ENCODE results near the gene PLPPR3. TPM values are rescaled to one million over a fixed set of nuclear protein-coding genes. Genes with fewer than 3 reads are reported as not detected.

Gene PLPPR3
- total RNA-seq, 1 donor from 2014 or later = not detected

DNA sequence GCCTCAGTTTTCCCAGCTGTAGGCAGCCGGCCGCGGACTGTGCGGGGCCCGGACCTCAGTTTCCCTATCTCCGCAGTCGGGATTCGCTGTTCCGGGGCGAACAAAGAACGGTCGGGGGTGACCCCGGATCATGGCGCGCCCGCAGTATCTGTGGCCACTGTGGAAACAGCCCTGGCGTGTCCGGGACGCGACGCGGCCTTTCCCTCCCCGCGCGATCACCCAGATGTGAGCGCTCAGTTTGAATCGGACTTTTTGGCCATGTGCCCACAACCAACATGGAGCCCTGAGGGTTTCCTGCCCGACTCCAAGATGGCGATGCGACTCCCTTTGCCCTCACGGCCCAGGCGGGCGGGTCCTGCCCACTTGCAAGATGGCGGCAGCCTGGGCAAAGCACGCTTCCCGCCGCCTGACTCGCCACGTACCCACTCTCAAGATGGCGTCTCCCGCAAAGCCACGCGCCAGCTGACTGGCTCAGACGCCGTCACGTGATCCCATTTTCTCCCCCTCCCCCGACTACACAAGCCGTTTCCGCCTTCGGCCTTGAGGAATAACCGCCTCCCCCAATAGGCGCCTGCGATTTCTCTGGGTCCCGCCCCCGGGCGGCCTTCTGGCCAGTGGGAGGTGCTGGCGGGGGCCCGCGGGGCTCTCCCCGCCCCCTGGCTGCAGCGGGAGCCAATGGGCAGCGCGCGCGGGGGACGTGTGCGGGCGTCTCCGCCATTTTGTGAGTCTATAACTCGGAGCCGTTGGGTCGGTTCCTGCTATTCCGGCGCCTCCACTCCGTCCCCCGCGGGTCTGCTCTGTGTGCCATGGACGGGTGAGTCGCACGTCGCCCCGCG lies 24.8 kb downstream of the PLPPR3 start, which contains the start of gene PTBP1:
Gene PTBP1 (plus strand): TSS at position 761 of the 836 bp plus-strand sequence. CDS start 46 bp downstream, at position 807.
- intact Hi-C loops (cut with micrococcal nuclease) = loop anchor here (1.0 to 5.0 kb wide), 13 partner anchors 66 to 1300 kb away; partner anchors contain the start of genes BSG, CIRBP, IZUMO4 and MOB3A

GRCh38 chr19:795691-796581 lies 25.8 kb downstream of the PLPPR3 start:
- intact Hi-C loops (cut with micrococcal nuclease) = loop anchor here (2.0 to 5.0 kb wide), 6 partner anchors 67 to 1301 kb away; partner anchors contain the start of genes IZUMO4, MOB3A, RNU6-2 and TMEM259

GRCh38 chr19:795073-795611 lies 26.6 kb downstream of the PLPPR3 start:
- intact Hi-C loops (cut with micrococcal nuclease) = loop anchor here (5.0 kb wide), 2 partner anchors 112 to 1302 kb away; partner anchors contain the start of genes IZUMO4 and MOB3A

- intact Hi-C loops (cut with micrococcal nuclease) = no loop called here
Observed at GRCh38 chr19:793806-794205, 27.9 kb downstream of the PLPPR3 start.

DNA sequence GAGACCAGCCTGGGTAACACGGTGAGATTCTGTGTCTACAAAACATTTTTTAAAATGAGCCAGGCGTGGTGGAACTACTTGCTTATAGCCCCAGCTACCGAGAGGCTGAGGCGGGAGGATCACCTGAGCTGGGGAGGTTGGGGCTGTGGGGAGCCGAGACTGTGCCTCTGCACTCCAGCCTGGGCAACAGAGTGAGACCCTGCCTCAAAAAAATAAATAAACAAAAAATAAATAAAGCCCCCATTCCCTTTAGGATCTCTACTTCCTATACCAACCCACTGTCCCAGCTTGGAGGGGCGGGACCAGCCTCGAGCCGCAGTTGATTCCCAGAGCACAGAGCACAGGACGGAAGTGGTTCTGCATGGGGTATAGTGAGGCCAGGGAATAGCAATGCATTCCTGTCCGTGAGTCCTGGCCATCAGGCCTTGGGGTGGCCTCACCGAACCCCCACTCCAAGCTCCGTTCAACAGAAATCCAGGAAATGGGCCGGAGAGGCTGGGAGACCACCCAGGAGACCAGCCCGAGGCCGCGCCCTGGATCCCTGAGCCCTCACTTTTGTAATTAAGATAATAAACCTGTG lies 29.4 kb downstream of the PLPPR3 start:
- intact Hi-C loops (cut with micrococcal nuclease) = no loop called here

DNA sequence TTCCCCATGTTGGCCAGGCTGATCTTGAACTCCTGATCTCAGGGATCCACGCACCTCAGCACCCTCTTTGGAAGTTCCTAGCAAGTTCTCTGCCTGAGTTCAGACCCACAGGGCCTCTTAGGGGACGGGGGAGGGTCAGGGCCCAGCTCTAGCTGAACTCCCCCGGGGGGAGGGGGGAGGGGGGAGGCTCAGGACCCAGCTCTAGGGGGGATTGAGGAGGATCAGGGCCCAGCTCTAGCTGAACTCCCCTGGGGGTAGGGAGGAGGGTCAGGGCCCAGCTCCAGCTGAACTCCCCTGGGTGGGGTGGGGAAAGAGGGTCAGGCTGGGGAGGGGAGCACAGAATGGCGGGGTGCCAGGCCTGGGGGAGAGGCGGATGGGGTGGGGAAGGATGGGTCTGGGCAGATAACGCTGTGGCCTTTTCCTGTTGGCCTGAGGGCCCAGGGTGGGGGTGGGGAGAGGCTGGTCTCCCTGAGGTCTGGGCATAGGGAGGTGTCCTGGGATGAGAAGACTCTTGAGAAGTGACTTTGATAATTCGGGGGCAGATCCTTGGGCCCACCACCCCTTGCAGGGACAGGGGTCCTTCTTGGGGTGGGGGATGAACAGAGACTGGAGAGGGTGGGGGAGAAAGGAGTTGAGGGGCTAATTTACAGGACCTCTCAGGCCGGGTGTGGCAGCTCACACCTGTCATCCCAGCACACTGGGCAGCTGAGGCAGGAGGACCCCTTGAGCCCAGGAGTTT lies 30.0 kb downstream of the PLPPR3 start:
- intact Hi-C loops (cut with micrococcal nuclease) = no loop called here

DNA sequence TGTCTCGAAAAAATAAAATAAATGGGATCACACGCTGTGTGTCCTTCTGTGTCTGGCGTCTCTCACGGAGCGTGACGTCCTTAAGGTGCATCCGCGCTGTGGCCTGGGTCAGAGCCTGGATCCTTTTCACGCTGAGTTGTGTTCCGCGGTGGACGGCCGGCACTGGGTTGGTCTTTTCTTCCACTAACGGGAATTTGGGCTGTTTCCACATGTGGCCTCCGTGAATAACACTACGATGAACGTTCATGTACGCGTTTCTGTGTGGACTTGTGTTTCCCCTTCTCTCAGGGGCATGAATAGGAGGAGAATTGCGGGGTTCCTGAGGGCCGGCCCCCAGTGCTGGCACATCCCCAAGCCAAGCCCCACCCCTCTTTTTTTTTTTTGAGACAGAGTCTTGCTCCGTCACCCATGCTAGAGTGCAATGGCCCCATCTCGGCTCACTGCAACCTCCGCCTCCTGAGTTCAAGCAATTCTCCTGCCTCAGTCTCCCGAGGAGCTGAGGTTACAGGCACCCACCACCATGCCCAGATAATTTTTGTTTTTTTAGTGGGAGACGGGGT lies 30.7 kb downstream of the PLPPR3 start:
- intact Hi-C loops (cut with micrococcal nuclease) = no loop called here

GRCh38 chr19:789701-790060 lies 32.1 kb downstream of the PLPPR3 start:
- intact Hi-C loops (cut with micrococcal nuclease) = no loop called here

- intact Hi-C loops (cut with micrococcal nuclease) = no loop called here
Observed at GRCh38 chr19:788983-789700, 32.6 kb downstream of the PLPPR3 start.

- intact Hi-C loops (cut with micrococcal nuclease) = no loop called here
Observed at GRCh38 chr19:788686-788982, 33.1 kb downstream of the PLPPR3 start.

DNA sequence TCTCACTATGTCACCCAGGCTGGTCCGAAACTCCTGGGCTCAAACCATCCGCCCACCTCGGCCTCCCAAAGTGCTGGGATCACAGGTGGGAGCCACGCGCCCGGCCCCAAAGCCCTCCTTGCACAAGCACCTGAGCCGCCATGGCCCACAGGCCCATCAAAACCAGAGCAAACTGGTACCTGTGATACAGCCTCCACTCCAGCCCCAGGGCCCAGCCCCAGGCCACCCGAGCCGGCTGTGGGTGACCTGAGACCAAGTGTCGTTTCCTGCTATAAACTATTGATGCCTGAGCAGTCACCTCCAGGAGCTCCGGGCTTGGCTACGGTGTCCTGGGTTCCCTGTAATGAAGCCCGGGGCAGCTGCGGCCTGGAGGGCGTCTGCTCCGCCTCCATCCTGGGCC lies 34.2 kb downstream of the PLPPR3 start:
- intact Hi-C loops (cut with micrococcal nuclease) = no loop called here

GRCh38 chr19:784541-784940 lies 37.2 kb downstream of the PLPPR3 start:
- intact Hi-C loops (cut with micrococcal nuclease) = no loop called here

GRCh38 chr19:782878-783668 lies 38.7 kb downstream of the PLPPR3 start:
- intact Hi-C loops (cut with micrococcal nuclease) = no loop called here

DNA sequence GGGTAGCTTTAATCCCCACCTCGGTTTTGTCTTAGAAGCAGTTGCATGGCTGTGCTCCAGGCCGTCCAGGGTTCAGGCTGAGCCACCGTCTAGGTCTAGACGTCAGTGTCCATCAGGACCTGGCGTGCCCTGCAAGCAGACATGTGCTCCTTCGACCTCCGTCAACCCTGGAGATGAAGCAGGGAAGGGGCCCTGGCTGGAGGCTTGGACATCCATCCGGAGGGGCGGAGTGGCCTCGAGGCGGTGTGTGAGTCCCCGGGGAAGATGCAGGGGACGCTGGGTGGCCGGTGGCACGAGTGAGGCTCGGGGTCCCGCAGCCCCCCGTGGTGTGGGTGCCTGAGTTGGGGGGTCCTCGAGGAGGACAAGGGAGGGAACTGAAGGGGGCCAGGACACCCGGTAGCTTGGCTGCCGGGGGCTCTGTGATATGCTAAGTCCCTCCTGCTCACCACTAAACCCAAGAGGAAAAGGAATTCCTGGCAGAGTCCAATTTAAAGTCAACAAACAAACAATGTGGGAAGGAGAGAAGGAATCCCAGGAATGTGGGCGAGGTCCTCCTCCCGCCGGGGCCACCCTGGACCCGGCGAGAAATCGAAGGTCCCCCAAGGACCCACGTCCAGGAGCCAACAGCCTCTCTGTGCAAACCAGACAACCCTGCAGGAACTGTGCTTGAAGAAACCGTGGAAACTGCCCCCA lies 39.4 kb downstream of the PLPPR3 start:
- intact Hi-C loops (cut with micrococcal nuclease) = no loop called here

DNA sequence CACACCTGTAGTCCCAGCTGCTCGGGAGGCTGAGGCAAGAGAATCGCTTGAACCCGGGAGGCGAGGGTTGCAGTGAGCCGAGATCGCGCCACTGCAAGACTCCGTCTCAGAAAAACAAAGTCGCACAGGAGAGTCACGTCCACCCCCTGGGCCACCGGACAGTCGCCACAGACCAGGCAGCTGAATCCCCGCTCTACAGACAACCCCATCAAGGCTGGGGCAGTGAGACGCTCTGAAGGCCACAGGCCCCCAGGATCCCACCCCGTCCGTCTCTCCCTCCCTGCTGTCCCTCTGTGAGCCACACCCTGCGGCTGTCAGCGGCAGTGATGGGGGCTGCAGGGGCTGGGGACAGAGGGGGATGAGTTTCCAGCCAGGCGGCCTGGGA lies 40.0 kb downstream of the PLPPR3 start:
- intact Hi-C loops (cut with micrococcal nuclease) = no loop called here

DNA sequence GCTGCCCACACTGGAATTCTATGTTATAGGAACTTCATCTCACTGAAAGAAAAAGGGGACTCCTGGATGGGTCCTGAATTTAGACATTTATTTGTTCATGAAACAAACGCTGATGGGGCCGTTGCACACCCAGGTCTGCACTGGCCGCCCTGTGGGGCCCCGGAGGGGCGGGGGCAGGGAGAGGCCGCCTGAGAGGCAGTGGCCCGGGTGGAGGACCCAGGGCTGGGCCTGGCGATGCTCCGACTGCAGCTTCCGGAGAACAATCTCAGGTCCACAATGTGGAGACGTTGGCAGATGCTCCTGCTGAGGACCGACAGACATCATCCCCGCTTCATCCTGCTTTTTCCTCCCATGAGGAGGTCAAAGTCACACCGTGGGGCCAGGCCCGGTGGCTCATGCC lies 40.8 kb downstream of the PLPPR3 start:
- intact Hi-C loops (cut with micrococcal nuclease) = no loop called here

DNA sequence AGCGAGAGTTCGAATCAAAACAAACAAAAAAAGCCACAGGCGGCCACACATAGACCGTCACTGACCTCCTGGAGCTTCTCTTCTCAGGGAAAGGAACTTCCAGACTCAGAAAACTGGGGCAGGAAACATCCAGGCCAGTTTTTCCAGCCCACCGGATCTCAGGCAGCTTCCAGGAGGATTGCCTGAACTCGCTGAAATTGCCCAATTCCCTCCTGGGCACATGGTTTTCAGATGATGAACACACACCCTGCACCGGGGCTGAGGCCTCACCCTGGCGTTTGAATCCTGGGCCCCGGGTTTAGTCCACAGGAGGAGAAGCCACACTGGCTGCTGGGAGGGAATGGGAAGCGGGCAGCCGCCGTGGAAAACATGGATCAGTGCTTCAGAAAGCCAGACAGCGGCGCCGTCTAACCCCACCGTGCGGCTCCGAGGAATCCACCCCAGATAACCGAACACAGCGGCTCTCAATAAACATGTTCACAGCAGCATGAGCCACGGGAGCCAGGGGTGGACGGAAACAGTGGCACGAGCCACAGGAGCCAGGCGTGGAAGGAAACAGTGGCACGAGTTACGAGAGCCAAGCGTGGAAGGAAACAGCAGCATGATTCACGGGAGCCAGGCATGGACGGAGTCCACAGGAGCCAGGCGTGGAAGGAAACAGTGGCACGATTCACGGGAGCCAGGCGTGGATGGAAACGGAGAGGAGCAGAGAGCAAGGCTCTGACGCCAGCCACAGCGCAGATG lies 42.7 kb downstream of the PLPPR3 start:
- intact Hi-C loops (cut with micrococcal nuclease) = no loop called here

DNA sequence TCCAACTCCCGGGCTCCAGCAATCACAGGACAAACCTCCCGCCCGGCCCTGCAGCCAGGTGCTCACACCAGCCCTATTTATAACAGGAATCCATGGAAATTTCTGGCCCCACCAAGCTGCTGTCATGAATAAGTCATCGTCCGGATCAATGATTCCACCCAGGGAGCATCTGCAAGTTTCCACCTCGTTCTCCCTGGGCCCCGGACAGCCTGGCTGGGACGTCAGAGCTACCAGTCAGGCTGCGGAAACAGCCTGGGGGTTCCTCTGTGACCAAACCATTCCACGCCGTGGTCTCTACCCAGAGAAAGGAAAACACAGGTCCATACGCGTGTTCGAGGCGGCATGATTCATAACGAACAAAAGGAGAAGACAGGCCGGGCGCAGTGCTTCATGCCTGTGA lies 45.2 kb downstream of the PLPPR3 start:
- intact Hi-C loops (cut with micrococcal nuclease) = no loop called here

Data from T-helper 1 cell treated with Interleukin-12 subunit alpha and Interleukin-12 subunit beta and Interleukin-4 antibody, amounts not matched to agents 30 ng/mL and 1 ng/mL, for 36 hours (primary cell).